ENCODE measurements around the gene CYFIP1.

The CYFIP1 gene

DNA sequence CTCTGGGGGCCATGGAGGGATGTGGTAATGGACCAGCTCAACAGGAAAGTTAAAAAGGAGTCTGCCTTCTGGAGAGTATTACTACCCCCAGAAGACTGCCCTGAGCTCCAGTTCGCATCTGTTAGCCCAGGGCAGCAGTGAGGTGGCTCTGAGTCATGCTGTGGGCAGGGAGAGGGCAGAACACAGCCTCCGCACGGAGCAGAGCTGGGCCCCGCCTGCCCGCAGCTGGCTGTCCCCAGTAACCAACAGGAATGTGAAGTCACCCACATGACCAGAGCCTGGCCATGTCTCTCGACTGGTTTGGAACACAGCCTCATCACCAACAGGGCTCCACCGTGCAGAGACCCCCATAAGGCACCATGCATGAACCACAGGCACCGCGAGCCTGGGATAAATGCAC lies 62.1 kb downstream of the CYFIP1 start:
- no peak for DNase-seq (ENCODE audit: low spot score)

DNA sequence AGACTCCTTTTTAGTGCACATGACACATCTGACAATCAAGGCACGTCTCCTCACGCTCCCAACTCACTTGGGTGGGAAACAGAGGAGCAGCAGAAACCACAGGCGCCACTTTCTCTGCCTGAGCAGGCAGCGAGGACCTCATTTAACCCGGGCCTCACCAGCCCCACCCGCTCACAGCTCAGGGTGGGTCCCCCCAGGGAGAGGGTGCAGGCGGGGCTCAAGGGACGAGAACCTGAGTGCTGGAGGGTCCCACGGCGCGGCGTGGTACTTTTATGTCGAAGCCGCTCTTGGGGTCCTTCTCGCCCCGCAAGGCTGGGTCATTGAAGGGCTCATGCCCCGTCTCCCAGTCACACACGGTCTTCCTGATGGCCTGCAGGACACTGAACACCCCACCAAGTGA lies 62.6 kb downstream of the CYFIP1 start:
- DNase-seq (ENCODE audit: low spot score), result no peak

DNA sequence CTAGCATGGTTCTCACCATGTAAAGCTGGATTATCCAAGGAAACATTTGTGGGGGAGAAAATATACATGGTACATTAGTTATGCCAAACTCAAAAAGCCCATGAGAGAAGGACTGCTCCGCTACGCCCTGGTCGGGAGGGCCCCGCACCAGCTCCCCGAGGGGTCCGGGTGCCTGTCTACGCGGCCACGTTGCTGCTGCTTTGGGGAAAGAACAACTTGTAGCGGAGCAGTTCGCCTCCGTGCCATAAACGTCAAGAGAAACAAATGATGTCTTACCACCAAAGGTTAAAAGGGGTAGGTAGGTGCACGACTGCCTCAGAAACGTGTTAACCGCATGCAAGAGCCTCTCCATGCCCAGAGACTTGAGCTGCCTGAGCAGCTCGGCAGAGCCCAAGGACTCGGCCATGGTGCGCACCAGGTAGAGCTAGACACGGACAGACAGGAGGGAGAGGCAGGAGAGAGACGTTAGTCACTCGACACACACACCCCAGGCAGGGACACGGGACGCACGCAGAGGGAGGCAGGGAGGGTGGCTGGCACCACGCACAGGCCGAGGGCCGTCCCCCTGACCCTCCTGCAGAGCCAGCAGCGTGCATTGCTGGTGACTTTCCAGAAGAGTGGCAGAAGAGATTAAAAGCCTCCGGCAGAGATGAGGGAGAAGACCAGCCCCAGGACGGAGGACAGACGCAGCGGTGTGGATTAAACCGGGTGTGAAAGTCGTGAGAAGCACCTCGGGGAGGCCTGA lies 63.4 kb downstream of the CYFIP1 start:
- DNase-seq (ENCODE audit: low spot score), result no peak

DNA sequence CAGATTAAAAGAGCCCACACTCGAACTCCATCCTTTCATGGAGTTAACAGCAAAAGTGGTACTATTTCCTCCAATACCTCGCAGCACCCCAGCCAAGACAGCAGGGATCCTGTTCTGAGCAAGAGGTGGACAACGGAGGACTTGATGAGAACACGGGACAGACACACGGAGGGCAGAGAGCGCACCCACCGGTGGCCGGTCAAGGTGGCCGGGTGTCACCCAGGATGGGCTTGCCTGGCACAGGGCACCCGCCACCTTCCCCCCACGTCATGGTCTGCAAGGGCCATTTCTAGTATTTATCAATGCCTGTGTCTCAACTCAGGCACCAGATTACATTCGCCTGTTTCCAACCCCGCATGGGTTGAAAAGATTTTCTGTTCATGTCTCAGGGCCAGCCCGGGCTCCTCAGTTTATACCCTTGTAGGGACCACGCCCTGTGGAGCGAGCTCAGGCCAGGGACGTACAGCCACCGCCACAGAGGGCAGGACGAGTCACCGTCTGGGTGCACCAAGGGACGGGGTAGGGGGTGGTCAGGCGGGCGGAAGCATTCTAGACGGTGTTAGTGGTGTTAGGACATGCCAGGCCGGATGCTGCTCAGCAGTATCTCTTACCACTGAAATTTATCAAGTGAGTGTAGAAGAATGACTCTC lies 64.2 kb downstream of the CYFIP1 start:
- DNase-seq (ENCODE audit: low spot score), result no peak

DNA sequence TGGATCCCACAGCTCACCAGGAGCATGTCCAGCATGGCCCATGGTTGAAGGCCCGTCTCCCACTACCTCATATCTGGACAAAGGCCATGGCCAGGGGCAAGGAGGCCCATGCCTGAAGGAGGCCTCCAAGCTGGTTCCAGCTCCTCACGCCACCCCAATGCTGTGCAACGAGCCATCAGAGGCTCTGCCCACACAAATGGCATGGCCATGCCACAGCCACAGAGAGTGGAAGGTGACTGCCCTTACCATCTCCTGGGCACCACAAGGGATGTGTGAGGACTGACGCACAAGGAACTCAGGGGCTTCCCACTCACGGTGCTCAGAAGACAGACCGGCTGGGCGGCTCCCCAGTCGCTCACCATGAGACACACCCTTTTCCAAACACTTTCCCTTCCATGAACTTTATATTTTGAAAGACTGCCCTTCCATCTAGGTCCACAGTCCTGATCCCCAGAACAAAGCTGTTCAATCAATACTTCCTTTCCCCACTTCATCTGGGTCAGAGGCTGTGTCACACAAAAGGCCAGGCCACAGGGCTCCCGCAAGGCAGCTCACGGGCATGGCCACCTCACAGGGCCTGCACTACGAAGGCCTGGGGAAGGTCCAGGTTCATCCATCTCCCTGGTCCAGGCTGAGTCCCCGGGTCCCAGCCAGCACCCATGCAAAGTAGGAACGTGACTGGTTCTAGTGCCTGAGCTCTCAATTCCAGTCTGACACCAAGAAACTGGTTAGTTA lies 66.4 kb downstream of the CYFIP1 start:
- no peak for DNase-seq (ENCODE audit: low spot score)

DNA sequence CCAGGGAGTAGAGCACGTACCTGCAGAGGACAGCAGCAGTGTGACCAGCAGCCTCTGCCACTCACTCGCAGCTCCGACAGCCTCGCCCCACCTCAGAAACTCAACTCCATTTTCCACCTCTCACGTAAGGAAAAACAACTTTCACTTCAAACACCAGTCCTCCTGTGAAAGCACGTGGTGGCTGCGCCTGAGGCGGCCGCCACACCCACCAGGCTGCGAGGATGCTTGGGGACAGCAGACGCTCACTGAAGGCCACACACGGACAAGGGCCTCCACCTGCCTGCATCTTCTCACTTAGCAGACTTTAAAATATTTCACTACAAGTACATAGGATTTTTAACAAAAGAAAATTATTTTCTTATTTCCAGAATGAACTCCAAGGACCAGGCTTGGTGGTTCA lies 67.9 kb downstream of the CYFIP1 start:
- DNase-seq (ENCODE audit: low spot score), result no peak

DNA sequence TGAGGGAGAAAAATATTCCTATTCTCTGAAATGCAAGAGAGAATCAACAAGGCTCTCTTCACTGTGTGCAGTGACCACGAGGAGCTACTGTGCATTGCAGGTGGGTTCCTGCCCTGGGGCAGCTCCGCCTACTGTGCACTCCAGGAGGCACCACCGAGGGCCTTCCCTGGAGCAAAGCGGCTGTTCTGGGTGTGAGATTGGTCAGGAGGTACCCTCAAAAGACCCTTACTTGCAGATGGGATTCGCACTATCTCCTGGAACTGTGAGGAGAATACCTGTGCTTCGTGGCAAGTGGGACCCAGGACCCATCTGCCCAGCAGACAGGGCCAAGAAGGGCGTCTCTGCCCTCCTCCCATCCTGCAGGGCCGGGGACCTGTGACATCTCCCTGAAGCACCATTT lies 68.9 kb downstream of the CYFIP1 start:
- DNase-seq (ENCODE audit: low spot score), result no peak

DNA sequence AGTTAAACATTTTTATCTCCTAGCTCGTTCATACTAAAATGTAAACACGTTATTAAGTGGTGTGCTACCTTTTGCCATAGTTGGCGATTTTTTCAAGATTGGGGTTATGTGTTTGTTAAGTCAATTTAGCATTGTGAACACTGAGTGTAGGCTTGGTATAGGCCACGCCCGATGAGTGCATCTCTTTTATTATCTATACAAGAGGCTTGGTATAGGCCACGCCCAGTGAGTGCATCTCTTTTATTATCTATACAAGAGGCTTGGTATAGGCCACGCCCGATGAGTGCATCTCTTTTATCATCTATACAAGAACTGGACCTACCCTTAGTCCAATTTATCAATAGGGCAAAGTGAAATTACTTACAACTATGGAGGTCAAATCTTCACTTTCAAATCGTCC lies 71.3 kb downstream of the CYFIP1 start:
- DNase-seq (ENCODE audit: low spot score), result no peak

DNA sequence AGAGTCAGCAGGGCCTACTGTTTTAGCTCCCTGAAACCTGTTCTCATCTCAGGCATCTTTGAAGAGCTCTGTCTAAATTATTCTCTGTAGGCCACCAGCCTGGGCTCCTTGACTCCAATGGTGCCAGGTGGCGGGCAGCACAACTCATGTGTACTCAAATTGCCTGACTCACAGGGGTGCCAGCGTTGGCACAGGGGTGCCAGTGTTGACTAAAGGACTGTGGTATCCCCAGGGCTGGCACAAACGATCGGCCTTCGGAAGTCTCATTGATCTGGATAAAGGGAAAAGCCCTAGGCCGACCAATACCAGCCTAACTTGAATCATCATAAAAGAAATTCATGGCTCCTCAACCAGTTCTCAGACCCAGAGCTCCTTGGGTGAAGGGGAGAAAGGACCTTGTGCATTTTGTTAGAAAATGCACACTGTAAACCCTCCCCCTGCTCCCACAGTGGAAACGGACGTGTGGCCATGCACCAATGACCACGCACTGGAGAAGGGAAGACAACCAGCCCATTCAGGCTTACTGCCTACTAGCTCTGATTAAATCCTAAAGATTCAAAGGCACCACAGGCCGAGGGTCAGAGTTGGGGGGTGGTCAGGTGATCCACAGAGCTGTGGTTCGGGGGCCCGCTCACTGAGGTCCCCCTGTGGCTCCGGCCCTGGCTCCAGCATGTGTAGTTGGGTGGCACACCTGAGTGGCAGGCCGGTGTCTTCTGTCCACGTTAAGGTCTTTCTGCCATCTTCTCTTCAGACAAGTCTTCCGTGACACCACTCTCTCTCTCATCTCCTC lies 72.8 kb downstream of the CYFIP1 start:
- DNase-seq (ENCODE audit: low spot score), result no peak

DNA sequence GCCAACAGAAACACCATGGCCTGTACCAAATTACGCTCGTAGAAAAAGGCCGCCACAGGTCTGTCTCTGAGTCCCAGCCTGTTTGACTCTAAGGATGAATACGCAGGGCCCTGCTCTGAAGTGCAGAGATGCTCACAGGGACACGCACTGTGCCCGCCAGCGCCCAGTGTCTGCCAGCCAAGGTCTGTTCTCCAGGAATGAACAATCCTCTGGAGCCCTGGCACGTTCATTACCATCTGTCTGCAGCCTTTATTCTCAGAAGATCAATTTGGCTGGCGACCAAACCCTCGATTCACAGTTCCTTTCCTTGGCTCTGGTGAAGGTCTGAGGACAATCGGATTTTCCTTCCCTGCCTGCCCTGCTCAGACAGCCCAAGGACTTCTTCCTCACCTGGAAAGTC lies 75.4 kb downstream of the CYFIP1 start:
- DNase-seq (ENCODE audit: low spot score), result no peak

DNA sequence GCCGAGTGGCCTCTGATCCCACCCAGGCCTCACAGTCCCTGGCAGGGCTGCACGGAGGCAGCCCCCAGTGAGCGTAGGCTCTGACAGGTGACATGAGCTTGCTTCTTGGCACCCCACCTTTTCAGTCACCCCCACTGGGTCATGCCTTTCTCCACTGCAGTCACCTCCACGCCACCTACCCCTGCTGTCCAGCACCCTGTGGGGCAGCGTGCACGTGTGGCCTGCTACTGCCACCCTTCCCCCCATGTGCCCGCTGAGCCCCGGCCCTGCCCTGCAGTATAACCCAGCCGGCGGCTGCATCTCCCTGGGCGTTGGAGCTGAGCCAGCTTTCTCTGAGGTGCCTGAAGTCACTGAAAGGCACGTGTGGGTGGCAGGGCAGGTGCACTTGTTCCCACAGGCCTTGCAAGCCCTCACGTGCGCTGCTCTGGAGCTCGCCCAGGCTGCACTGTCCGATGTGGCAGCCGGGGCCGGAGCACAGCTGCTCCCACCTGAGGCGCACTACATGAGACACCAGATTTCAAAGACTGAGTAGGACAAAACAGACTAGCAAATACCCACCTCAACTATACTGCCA lies 76.1 kb downstream of the CYFIP1 start:
- no peak for DNase-seq (ENCODE audit: low spot score)

DNA sequence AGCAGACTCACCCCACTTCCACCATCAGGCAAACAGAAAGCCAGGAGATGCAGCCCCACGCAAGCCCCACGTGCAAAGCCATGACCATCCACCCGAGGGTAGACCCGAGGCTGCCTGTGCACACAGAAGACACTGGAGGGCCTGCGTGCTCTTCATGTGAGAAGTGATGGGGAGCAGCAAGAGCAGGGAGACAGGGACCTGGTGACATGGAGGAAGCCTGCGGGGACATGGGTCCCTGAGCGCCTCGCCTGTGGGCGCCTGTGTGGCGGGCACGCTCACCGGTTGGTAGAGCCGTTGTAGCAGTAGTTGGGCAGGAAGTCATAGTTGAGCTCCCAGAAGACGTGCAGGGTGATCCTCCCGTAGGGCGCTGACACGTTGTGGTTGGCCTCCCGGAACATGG lies 76.7 kb downstream of the CYFIP1 start:
- no peak for DNase-seq (ENCODE audit: low spot score)

DNA sequence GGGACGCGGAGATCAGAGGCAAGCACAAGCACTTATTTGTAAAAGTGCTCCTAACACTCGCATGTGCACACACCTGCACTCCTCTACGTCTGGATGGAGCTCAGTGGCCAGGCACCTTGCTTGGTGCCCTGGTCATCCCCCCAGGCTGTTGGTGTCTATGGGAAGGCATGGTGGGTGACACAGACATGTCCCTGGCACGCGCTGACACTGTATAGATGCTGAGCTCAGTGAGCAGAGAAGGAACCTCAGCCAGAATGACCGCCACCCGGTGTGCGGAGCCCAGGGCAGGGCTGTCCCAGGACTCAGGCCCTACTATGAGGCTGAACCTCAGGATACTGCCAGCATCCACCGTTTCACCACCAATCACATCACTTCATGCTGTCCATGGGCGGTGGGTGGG lies 77.2 kb downstream of the CYFIP1 start:
- no peak for DNase-seq (ENCODE audit: low spot score)

DNA sequence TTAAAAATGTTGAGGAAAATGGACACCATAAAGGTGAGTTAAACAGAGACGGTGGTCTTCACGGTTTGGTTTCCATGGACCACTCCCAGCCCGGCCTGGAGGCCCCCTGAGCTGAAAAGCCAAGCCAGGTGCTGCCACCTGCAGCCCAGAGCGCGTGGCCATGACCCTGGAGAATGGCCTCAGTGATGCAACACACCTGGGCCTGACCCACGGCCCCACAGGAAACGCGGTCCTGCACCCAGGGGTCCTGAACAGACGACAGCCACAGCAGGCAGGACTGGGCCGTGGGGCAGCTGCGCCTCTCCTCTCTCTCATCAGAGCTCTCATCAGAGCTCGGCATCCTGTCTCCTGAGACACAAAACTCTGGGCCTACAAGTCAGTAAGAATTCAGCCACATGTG lies 77.6 kb downstream of the CYFIP1 start:
- DNase-seq (ENCODE audit: low spot score), result no peak

DNA sequence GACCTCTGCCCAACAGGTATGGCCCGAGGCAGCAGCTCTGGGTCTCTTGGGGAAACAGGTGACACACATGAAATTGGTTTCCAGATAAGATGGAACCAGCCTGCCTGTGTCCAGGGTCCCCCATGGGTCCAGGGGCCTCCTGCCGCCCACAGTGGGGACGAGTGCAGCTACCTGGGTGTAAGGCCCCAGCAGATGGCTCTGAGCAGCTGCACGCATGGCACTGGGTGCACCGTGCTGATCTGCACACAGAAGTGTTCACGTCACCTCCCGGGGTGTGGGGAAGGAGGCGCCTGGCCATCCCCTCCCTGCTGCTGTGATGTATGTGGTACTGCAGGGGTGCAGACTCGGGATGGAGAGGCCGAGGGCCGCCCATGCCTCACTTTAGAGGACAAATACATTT lies 78.1 kb downstream of the CYFIP1 start:
- no peak for DNase-seq (ENCODE audit: low spot score)

DNA sequence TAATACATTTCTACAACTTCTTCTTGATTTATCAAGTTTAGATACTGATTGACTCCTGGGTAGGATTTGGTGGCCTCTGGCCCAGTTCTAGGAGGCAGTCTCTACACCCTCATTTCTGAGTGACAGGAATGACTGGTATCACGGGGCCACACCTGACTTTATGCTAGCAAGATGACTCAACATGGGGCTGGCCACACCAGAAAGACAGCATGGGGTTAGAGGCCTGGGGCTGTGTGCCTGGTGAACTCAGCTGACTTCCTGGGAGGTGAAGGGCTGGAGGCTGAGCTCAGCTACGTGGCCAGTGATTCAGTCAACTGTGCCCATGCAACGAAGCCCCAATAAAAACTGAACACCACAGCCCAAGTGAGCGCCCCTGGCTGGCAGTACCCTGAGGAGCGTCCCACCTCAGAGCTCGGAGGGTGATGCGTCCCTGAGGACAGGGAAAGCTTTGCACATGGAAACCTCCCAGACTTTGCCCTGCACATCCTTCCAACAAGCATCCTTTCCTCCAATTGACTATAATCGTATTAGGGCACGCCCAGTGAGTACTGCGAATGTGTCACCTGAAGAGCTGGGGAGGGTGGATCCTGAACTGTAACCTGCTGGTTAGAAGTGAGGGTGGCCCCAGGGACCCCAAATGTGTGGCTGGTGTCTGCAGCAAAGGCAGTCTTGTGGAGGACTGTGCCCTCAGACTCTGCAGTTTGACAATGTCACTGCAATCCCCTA lies 84.5 kb downstream of the CYFIP1 start:
- no peak for DNase-seq (ENCODE audit: low spot score)

DNA sequence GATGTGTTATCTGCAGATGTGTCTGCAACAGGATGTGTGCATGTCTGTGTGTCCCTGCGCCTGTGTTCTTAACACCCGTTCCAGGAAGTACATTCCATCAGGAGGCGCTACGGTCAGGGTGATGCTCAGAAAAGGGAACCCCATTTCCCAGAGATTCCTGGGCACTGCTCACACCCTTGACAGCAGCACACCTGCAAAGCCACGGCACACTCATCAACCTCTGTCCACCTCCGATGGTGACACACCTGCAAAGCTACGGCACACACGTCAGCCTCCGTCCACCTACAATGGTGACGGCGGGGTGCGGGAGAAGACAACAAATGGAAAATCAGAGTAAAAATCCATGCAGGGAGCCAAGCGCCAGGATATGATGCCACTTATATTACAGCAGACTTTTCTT lies 86.3 kb downstream of the CYFIP1 start:
- DNase-seq (ENCODE audit: low spot score), result no peak

DNA sequence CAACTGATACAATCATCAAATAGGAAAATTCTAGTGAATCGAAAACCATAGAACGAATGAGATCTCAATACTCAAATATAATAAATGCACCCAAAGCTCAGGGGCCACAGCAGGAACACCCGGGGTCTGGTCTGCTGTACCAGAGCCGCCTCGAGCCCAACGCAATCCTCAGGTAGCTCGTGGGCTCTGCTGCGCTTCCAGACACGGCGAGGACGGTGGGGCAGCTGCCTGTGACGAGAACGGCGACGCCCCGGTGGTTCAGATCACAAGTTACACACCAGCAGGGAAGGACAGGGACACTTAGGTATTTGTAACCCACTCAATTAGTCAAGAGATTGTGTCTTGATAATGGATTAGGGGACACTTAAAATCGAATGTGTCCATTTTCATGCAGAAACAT lies 87.1 kb downstream of the CYFIP1 start:
- no peak for DNase-seq (ENCODE audit: low spot score)

DNA sequence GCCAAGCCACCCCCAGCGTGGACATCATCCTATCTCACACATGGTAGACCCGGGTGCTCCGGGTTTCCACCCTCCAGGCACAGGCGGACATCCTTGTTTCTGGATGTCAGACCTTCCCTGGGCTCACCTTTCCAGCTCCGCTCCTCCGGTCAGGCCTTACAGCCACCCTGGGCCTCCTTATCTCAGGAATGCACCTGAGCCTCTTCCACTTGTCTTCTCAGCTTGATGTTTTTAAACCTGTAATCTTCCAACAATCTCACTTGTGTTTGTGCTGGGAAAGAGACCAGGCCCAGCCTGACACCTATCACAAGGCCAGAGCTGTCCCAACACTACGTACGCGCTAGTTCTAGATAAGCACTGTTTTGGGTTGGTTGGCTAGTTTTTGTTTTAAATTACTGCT lies 87.8 kb downstream of the CYFIP1 start:
- no peak for DNase-seq (ENCODE audit: low spot score)

DNA sequence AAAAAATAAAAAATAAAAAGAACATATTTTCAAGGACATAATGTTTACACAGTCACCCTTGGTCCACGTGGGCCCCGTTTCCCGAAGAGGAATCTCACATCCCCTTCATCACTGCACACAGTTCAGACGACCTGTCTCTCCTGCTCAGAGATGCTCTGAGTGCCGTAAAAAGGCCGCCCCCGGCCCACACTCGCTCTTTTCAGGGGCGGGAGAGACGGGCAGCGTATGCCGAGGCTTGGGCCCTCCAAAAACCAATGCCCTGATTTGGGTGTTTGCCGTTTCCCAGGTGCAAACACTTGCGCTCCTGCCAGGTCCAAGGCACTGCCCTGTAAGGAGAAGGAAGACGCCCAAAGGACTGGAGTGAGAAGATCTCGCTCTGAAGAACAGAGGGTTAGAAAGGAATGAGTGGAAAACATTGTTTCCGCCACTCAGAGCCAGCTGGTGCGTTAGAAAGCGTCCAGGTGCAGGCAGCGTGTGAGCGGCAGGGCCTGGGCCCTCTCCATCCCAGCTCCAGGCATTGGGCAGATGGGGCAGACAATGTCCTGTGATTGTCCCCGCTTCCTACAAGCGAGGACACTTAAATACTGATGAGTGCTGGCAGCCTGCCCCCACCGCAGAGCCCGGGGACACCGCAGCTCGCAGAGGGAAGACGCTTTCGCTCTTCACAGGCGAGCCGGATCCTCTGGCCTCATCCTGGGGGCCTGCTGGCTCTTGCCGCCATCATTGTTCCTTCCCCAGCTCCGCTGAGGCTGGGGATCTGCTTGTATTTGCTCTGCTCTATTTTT lies 88.5 kb downstream of the CYFIP1 start:
- DNase-seq (ENCODE audit: low spot score), result no peak

DNA sequence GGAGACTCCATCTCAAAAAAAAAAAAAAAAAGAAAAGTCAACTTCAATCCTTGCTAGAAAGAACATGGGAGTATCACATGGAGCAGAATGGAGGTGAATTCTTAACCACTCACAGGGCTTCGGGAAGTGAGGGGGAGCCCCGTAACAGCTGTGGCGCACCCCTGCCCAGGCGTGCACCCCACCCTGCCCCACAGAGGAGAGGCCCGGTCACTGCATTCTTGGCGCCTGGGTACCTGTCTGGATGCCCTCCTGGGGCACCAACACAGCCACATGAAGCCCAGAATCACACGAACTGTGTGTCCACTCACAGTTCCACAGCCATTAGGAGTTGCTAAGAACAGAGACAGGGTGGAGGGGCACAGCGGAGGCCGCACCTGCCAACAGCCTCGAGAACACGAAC lies 89.9 kb downstream of the CYFIP1 start:
- no peak for DNase-seq (ENCODE audit: low spot score)
